Stimulated activated CD8-positive, alpha-beta memory T cell treated with anti-CD3 and anti-CD28 coated beads, Interleukin-7, amount 100 ng/mL, for 24 hours (primary cell): ENCODE results near the gene MAN2B2.
A peak's percentile ranks its signal among the peaks of the same experiment; 100 is the strongest.

Source experiments
- DNase-seq: peaks from one replicate; pipeline ENCODE4 v3.0.0-alpha.2; 2020; ENCODE audit warnings: low read depth

The MAN2B2 gene

DNA sequence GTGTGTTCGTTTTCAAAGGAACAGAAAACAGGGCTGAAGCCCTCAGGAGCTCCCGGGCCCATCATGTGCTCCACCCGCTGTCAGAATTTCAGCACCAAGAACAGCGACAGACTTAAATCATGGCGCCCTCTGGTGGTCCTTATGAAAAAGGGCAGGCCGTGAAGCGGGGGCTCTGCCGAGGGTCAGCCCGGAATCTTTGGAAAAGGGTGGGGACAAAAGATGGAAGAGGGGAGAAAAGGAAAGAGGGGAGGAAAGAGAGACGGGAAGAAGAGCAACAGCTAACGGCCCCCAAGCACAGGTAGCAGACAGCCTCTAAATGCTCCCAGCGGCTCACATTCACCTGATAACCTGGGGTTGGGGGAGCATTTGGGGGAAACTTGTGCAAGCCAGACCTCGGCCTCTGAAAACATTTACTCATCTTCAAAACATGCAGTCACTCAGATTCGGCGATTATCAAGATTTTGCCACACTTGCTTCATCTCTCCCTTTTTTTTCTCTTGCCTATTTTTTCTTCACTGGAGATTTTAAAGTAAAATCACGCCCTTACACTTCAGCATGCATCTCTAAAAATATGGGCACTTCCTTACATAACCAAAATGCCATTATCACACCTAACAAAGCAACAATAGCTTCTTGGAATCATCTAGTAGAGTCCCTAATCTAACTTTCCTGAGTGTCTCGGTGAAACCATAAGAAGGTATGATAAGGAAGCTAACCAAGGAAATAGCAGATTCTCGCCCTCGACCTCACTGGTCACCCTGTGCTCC lies 28.1 kb upstream of the MAN2B2 start:
- DNase-seq: peak; percentile 9

DNA sequence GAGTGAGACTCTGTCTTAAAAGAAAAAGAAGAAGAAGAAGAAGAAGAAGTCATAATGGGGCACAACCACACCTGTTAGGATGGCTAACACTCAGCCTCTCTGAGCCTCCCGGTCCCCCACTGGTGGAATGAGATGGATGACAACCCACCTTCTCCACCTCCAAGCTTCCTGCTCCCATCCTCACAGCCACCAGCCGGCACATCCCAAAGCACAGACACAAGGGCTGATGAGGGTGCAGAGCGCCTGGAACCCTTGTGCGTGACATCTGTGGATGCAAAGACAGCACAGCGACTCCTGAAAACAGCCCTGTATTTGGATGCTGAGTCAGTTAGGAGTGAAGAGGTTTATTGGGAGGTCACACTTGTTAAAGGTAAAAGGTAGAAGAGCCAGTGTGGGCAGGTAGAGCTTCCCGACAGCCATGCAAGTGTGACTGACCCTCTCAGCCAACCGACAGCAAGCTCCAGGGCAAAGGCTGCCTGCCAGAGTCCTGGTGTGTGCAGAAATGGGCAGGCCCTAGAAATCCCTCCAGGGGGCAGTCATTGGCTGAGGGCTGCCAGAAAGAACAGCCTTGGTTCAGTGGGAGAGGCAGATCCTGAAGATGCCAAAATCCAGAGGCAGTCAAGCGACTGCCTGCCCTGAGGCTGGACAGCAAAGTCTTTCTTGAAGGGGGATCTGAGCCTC lies 26.6 kb upstream of the MAN2B2 start:
- no peak for DNase-seq

GRCh38 chr4:6548882-6549230 lies 26.1 kb upstream of the MAN2B2 start:
- no peak for DNase-seq

GRCh38 chr4:6549445-6549844 lies 25.5 kb upstream of the MAN2B2 start:
- DNase-seq: no peak

GRCh38 chr4:6549890-6550620 lies 24.9 kb upstream of the MAN2B2 start:
- no peak for DNase-seq

DNA sequence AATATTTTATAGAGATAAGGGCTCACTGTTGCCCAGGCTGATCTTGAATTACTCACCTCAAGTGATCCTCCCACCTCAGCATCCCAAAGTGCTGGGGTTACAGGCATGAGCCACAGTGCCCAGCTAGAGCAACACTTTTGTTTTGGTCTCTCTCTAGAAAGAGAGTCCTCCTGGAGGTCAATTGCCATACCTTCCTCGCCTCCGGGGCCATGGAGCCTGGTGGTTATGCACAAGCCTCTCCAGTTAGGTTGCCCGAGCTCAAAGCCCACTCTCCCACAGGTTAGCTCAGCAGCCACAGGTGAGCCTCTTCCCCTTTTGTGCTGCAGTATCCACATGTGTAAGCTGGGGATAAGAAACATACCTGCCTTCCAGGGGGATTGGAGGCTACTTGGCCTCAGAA lies 24.2 kb upstream of the MAN2B2 start:
- DNase-seq: no peak

DNA sequence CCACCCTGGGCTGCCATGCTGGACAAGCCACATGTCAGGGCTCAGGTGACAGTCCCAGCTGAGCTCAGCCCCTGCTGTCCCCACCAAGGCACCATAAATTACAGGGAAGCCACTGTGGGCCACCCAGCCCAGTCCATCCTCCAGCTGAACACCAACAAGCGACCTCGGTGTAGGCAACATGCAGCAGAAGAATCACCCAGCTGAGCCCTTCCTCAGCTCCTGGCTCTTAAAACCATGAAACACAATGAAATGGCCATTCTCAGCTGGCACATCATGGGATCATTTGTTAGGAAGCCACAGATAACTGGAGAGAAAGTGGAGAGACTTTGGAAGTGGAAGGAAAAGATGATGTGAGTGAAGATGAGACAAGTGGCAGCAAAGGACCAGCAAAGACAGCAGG lies 23.3 kb upstream of the MAN2B2 start:
- DNase-seq: no peak

- DNase-seq: no peak
Observed at GRCh38 chr4:6555519-6555918, 19.5 kb upstream of the MAN2B2 start.

GRCh38 chr4:6556263-6556662 lies 18.7 kb upstream of the MAN2B2 start:
- DNase-seq: no peak

DNA sequence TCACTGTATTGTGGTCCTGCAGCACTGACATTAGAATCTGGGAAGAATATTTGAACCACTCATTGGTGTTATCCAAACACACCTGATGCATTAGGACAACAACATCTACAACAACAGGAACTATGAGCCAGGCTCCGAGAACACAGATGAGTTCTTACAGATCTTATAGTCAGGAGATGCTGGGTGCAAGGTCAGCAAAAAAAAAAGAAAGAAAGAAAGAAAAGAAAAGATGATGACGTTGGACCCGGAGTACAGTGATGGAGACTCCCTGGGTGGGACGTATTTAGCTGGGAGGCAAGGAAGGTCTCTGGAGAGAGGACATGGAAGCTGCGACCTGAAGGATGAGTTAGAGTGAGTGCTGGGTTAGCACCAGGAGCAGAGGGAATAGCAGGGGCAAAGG lies 17.8 kb upstream of the MAN2B2 start:
- DNase-seq: no peak

- no peak for DNase-seq
Observed at GRCh38 chr4:6557856-6558255, 17.1 kb upstream of the MAN2B2 start.

DNA sequence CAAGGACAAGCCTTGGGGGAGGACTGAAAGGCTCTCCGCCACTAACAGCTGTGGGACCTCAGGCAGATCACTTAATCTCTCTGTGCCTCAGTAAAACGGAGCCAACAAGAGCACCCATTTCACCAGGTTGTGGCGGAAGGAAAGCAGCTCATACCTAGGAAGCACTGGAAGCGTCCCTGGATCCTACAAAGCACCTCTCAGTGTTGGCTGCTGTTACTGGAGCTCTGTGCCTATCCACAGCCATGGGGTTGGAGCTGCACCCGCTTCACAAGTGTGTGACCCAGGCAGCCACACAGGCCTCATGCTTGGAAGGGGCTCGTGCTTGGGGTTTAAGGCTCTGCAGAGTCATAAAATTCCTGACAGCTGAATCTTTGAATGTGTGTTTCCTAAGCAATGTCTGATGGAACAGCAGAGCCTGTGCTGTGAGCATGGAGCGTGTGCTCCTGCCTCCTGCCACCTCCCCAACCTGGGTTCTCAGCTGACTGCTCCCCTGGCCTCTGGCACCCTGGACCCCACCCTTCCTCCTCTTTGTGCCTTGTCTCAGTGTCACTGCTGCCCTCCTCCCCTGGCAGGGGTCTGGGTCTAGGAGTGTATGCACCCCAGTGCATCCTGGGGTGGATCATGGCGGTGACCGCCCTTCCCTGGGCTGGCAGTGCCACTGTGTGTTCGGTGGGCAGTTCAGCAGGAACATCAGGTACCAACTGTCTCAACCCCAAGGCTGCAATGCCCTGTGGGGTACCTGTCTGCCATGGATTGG lies 14.4 kb upstream of the MAN2B2 start:
- DNase-seq: no peak

- no peak for DNase-seq
Observed at GRCh38 chr4:6561173-6561516, 13.8 kb upstream of the MAN2B2 start.

GRCh38 chr4:6561706-6562371 lies 13.2 kb upstream of the MAN2B2 start:
- DNase-seq: no peak

GRCh38 chr4:6562931-6563901 lies 11.8 kb upstream of the MAN2B2 start:
- DNase-seq: no peak

GRCh38 chr4:6563935-6564645 lies 10.9 kb upstream of the MAN2B2 start:
- DNase-seq: no peak

DNA sequence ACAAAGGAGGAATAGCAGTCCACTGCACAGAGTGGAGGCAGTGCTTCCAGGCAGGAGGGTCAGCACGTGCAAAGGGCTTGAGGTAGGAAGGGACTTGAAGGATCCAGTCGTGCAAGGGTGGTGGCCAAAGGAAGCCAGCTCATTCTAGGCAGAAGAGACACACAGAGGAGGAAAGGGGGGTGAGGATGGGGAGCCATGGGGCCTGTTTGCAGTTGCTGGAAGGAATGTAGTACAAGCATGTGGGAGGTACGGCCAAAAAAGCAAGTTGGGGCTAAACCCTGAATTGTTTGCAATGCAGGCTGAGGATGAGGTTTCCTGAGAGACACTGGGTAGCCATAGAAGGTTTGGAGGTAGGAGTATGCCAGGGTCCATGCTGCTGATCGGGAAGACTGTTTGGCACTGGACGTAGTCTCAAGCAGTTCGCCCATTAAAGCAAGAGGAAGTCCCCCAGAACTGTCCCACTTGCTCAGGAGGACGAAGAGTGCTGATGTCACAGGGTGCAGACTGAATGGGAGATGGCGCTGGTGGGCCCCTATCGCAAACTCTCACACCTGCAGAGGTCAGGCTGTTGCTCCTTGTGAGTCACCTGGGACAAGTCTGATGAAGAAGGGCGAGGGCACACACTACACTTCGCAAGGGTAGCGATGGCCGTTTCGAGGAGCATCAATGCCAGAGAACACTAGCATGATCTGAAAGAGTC lies 9.1 kb upstream of the MAN2B2 start:
- DNase-seq: no peak

GRCh38 chr4:6566391-6567190 lies 8.4 kb upstream of the MAN2B2 start:
- DNase-seq: no peak

DNA sequence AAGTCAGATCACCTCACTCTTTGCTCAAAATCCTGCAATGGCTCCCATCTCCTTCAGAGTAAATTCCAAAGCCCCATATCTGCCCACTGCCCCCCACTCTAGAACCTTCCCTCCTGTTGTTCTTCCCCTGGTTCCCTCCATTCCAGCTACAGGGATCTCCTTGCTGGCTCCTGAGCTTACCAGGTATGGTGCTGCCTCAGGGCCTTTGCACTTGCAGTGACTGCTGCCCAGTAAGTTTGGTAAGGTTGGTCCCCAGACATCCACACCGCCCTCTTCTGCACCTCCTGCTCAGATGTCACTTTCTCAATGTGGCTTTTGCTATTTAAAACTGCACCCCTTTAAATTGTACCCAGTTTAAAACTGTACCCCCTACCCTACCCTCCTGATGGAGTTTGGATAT lies 7.8 kb upstream of the MAN2B2 start:
- DNase-seq: no peak
